GM12892 (cell line): ENCODE data around the gene LSR.
A peak's percentile ranks its signal among the peaks of the same experiment; 100 is the strongest.

ENCODE experiments used
- DNase-seq: peaks from one replicate; pipeline ENCODE4 v3.0.0; 2011; ENCODE audit not compliant: insufficient read length
- FAIRE-seq: peaks from 2 replicates; lab custom pipeline; 2011; peaks lifted over from hg19 to GRCh38; lab: Jason Lieb, UNC
- POLR2A ChIP-seq: IDR thresholded peaks from 2 replicates; pipeline ENCODE4 v1.6.1; 2011; ENCODE audit warnings: low read depth, low read length, control low read depth
- POLR2AphosphoS5 ChIP-seq: IDR thresholded peaks from 2 replicates; pipeline ENCODE4 v1.6.1; 2011; ENCODE audit warnings: low read depth, low read length, control low read depth
- TAF1 ChIP-seq: IDR thresholded peaks from 2 replicates; pipeline ENCODE4 v1.6.1; 2011; ENCODE audit warnings: low read depth, mild to moderate bottlenecking, control low read depth, low read length, borderline replicate concordance

LSR gene

DNA sequence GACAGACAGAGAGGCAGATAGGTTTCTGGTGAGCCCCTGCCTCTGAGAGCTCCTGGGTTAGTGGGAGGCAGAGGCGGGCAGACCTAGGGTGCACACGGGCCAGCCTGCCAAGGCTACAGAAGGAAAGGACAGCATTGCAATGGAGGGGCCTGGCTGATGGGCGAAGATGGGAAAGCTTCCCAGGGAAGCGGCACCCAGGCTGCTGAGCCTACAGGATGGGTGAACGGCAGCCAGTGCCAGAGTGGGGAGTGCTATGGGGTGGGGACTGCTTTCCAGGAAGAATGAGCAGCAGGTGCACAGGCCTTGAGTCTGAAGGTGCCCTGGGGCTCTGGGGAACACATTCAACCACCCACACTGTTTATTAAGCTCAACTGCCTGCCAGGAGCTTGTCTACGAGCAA lies 42.5 kb downstream of the LSR start:
- DNase-seq (no peak), FAIRE-seq (no peak)
- no peak for TF ChIP-seq POLR2AphosphoS5
- no peak for TF ChIP-seq TAF1
- no peak for TF ChIP-seq POLR2A

DNA sequence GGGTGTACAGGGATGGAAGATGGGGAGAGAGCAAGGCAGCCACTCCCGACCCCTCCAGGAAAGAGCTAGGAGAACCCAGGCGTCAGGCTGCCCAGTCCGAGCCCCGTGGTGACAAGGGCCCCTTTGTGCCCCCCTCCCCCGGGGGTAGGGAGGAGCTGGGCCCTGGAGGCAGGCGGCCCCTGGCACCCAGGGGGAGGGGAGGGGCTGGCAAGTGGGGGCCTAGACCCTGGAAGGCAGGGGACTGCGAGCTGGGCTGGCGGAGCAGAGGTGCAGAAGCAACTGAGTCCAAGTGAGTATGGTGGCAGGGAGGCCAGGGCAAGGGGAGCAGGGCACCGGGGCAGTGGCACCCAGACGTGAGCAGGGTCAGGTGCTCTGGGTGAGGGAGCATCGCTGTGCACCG lies 43.1 kb downstream of the LSR start, which contains the start of gene MAG:
TSS of gene MAG (plus strand) at position 246 of the 400 bp plus-strand sequence. CDS start 3,248 bp downstream, outside the sequence.
- DNase-seq (no peak), FAIRE-seq (no peak)
- TF ChIP-seq POLR2A (no peak), TAF1 (no peak), POLR2AphosphoS5 (no peak)

DNA sequence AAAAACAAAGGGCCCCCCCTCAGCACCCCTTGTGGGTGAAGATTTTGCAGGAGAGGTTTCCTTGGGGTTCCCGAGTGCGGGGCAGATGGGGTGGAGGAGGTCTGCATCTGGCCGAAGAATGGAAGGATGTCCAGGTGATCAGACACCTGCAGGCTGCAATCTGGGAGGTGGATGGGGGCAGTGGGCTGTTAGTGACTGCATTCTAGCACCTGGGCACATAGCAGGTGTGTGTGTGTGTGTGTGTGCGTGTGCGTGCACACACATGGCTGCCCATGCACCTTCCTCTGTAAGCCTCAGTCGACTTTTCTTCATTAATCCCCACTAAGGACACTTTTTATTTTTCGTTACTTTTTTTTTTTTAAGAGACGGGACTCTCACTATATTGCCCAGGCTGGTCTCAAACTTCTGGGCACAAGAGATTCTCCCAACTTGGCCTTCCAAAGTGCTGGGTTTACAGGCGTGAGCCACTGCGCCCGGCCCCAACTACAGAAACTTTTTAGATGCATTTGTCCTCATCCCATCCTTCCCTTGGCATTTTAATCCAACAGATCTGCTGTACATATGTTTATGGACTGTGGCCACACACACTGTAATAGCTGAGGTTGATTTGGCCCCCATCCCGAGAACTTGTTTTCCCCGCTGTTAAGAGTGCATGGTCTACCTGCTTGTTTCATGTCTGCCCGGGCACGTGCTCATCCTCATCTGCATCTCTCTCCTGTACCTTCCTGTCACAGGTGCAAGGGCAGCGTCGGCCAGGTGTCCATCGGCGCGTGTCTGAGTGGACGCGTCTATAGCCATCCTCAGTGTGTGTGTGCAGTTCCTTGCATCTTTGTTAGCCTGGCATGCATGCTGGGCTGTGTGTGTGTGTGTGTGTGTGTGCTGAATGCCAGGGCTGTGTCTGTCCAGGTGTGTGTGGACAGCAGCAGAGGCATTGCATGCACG lies 43.9 kb downstream of the LSR start:
- DNase-seq = no peak
- TF ChIP-seq TAF1 = no peak
- TF ChIP-seq POLR2A = no peak
- no peak for TF ChIP-seq POLR2AphosphoS5
- no peak for FAIRE-seq

DNA sequence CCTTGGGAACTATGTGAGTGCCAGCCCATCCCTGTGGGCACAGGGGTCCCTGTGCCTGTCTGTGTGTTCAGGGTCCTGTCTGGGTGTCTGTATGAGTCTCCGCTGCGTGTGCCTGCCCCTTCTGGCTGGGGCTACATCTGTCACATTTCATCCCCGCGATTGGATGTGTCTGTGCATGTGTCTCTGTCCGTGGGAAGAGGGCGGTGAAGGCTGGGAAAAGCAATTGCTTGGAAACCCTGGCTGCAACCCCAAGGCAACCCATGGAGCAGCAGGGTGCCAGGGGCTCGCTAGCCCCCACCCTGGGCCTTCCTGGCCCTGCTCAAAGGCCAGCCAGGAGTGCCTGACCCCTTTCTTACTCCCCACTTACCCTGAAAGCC lies 44.5 kb downstream of the LSR start:
- TF ChIP-seq POLR2AphosphoS5 (no peak), POLR2A (no peak), TAF1 (no peak)
- DNase-seq (no peak), FAIRE-seq (no peak)

DNA sequence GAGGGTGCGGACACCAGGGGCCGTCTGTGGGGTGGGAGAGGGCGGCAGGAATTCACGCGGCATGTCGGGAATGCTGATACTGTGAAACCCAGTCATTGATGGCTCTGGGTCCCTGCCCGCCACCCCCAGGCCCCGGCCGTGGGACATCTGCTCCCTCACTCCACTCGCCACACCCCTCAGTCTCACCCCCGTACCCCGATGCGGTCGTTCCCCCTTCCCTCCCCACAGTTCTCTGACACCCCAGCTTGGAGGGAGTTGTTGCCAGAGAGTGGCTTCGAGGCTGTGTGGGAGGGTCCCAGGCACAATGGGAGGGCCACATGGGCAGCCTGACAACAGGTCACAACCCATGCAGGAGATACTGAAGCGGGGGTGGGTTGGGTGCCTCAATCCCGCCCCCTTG lies 45.0 kb downstream of the LSR start:
- DNase-seq = no peak
- FAIRE-seq = no peak
- no peak for TF ChIP-seq POLR2AphosphoS5
- TF ChIP-seq TAF1 = no peak
- no peak for TF ChIP-seq POLR2A

DNA sequence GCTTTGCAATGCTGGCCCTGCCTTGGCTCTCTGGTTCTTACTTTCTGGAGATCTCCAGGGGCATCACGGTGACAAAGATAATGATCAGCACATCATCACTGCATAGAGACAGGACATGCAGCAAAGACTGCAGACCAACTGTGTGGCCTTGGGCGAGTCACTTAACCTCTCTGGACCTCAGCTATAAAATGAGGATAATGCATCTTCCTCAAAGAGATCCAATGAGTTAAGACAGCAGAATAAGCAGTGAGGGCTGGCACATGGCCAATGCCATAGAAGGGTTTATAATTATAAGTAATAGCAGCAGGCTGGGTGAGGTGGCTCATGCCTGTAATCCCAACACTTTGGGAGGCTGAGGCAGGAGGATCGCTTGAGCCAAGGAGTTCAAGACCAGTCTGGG lies 45.5 kb downstream of the LSR start:
- no peak for FAIRE-seq
- no peak for TF ChIP-seq TAF1
- no peak for TF ChIP-seq POLR2A
- TF ChIP-seq POLR2AphosphoS5 = no peak

DNA sequence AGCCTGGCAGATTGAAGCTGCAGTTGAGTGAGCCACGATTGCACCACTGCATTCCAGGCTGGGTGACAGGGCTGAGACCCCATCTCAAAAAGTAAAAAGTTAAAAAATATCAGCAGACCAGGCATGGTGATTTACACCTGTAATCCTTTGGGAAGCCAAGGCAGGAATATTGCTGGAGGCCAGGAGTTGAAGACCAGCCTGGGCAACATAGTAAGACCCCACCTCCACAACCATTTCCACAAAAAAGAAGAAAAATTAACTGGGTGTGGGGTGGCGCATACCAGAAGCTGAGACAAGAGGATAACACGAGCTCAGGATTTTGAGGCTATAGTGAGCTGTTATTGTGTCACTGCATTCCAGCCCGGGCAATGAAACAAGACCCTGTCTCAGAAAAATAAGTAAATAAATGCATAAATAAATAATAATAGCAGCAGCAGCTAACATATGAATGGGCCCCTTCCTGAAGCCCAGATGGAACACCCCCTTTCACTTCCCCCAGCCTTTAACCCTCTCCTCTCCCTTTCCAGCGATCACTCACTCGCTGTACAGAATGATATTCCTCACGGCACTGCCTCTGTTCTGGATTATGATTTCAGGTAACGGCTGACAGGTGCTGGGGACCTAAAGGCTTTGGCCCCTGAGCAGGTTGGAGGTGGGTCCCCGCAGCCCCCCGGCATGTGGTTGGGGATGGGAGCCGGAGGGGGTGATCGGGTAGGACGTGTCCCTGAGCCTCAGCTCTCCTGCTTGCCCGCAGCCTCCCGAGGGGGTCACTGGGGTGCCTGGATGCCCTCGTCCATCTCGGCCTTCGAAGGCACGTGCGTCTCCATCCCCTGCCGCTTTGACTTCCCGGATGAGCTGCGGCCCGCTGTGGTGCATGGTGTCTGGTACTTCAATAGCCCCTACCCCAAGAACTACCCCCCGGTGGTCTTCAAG lies 46.3 kb downstream of the LSR start:
- no peak for TF ChIP-seq POLR2AphosphoS5
- no peak for TF ChIP-seq POLR2A
- no peak for TF ChIP-seq TAF1
- peak; percentile 5 for FAIRE-seq
- DNase-seq = no peak

More for the DNA sequence above, 45.5 kb downstream of the LSR start:
- no peak for DNase-seq

DNA sequence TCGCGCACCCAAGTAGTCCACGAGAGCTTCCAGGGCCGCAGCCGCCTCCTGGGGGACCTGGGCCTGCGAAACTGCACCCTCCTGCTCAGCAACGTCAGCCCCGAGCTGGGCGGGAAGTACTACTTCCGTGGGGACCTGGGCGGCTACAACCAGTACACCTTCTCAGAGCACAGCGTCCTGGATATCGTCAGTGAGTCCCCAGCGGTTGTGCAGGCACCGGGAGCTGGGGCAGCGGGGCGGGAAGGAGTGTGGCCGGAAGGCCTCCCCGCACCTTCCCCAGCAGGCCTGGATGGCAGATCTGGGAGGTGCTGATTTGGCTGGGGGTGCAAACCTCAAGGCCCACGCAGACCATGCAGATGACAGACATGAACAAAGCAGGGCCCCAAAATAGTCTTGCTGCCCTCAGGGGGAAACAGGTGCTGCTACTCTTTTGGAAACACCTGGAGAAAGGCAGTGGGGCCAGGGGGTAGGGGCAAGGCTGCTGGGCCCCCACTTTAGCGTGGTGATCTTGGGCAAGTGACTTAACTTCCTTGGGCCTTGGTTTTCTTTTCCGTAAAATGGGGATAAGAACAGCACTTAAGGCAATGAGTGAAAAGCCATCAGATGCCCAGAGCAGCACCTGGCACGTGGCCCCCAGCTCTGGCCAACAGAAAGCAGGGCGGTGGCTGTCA lies 47.1 kb downstream of the LSR start:
- FAIRE-seq = peak; percentile 30
- DNase-seq = peak; percentile 66
- TF ChIP-seq POLR2AphosphoS5 (no peak), POLR2A (no peak), TAF1 (no peak)

DNA sequence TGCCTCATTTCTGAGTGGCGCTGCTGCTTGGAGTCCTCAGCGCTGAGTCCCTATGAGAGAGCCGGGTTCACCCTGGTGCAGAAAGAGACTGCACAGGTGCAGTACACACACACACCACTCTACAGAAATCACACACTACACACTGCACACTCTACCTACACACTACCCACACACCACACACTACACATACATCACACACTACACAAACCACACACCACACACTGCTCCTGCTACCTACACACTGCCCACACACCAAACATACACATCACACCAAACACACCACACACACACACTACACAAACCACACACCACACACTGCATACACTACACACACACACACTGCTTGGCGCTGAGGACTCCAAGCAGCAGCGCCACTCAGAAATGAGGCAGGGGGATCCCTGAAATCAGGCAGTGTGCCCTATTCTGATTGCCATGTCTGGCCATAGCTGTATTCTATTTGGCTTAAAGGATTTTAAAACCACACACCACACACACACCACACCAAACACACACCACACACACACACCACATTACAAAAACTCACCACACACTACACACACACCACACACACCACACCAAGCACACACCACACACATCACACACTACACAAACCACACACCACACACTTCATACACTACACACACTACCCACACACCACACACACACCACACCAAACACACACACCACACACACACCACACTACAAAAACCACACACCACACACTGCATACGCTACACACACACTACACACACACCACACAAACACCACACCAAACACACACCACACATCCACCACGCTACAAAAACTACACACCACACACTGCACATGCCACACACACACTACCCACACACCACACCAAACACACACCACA lies 48.1 kb downstream of the LSR start:
- peak; percentile 92 for FAIRE-seq
- no peak for DNase-seq
- no peak for TF ChIP-seq POLR2A
- TF ChIP-seq TAF1 = no peak
- no peak for TF ChIP-seq POLR2AphosphoS5

DNA sequence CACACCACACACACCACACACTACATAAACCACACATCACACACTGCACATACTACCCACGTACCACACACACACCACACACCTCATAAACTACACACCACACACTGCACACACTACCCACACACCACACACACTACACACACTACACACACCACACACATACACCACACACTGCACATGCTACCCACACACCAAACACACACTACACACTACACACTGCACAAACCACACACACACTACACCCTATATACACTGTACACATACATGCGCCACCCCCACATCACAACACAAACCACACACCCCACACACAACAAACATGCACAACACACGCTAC lies 48.7 kb downstream of the LSR start:
- FAIRE-seq (no peak), DNase-seq (no peak)
- TF ChIP-seq POLR2AphosphoS5 (no peak), TAF1 (no peak), POLR2A (no peak)

DNA sequence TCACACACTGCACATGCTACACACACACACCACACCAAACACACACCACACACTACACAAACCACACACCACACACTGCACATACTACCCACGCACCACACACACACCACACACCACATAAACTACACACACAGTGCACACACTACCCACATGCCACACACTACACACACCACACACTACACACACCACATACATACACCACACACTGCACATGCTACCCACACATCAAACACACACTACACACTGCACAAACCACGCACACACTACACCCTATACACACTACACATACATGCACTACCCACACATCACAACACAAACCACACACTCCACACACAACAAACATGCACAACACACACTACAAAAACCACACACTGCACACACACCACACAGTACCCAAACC lies 49.1 kb downstream of the LSR start:
- FAIRE-seq (peak; percentile 92), DNase-seq (no peak)
- TF ChIP-seq TAF1 = no peak
- no peak for TF ChIP-seq POLR2AphosphoS5
- TF ChIP-seq POLR2A = no peak
